ENCODE measurements around the gene GRM7.

DNA sequence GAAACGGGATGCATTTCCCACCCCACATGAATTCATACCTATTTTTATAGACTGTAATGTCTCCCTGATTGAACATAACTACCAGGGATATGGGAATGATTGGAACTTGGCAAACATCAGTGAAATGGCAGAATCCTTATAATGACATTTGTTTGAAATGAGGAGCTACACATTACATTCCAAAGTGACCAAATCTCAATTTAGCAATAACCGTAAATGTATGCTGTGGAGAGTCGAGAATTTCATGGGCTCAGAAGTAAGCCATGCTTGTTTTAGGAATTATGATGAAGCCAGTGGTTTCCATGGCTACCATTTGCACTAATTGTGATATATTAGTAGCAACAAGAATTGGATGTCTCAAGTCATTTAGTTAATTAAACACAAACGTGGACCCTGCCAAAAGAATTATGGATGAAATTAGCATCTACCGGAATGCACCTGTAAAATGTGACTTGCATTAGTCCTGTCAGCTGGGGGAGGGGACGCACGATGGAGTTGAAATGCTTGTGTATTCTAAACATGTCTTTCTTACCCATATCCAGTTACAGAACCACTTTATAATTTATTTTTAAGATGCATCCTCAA is 760.2 kb downstream of the GRM7 start:
- TF ChIP-seq, protein P1, sequence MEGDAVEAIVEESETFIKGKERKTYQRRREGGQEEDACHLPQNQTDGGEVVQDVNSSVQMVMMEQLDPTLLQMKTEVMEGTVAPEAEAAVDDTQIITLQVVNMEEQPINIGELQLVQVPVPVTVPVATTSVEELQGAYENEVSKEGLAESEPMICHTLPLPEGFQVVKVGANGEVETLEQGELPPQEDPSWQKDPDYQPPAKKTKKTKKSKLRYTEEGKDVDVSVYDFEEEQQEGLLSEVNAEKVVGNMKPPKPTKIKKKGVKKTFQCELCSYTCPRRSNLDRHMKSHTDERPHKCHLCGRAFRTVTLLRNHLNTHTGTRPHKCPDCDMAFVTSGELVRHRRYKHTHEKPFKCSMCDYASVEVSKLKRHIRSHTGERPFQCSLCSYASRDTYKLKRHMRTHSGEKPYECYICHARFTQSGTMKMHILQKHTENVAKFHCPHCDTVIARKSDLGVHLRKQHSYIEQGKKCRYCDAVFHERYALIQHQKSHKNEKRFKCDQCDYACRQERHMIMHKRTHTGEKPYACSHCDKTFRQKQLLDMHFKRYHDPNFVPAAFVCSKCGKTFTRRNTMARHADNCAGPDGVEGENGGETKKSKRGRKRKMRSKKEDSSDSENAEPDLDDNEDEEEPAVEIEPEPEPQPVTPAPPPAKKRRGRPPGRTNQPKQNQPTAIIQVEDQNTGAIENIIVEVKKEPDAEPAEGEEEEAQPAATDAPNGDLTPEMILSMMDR (IDR thresholded peaks at IDR 0.05; ENCODE audit: insufficient read depth, low read length), result no peak
- TF ChIP-seq GABPA (IDR thresholded peaks at IDR 0.05; ENCODE audit: low read depth) (no peak), POLR2AphosphoS5 (IDR thresholded peaks at IDR 0.05; ENCODE audit: low read depth) (no peak), REST (IDR thresholded peaks at IDR 0.05; ENCODE audit: insufficient replicate concordance, low read depth) (no peak)

All from HL-60 (cell line).